Thyroid gland (tissue), 4 donors: ENCODE results near the gene UBE2G1.
A peak's percentile ranks its signal among the peaks of the same experiment; 100 is the strongest.

Experiments
- POLR2A ChIP-seq, 2 donors: fragments of 450-650 bp; IDR thresholded peaks; one replicate each; pipeline ENCODE4 v1.6.1; 2017; ENCODE audit warnings: antibody characterized with exemption in 2 of 2, mild to moderate bottlenecking in 2 of 2, moderate library complexity in 1 of 2
- TF ChIP-seq, protein P1 (sequence below), 6 experiments: fragments of 200-600 bp in 3 of 6; fragments of 450-650 bp in 3 of 6; sonication (generic) in 3 of 6; IDR thresholded peaks; one replicate each; pipeline ENCODE4 v1.5.1; 2016 to 2019; ENCODE audit warnings: antibody characterized with exemption in 6 of 6, mild to moderate bottlenecking in 2 of 6, inconsistent platforms in 1 of 6, moderate library complexity in 1 of 6

DNA sequence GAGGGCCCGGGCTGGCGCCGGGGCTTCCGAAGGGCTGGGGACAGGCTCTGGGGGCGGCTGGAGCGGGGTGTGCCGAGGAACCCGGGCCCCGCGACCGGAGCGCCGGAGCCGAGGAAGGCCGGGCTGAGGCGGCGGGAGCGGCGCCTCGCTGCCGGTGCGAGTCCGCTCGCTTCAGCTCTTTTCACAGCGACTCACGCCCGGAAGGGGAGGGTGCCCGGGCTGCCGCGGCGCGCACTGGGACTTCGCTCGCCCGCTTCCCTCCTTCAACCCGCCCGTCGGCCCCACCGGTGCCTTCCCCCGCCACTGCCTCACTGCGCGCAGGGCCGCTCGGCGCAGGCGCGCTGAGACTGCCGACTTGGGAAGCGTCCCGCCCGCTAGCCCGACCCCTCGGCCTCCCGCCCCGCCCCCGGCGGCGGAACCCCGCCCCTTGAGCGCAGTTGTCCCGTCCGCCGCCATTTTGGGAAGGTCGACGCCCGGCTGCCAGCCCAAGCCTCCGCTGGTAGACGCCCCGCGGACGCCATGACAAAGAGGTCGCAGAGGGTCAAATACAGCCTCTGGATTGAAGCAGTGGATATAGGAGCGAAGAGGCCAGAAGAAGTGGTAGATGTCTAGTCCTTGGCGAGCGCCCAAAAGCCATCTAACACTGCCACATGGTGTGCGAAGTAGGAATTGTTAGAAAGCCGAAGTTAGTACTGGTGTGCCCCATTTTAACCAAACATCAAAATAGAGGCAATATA lies at the start of gene UBE2G1:
- TF ChIP-seq, protein P1, sequence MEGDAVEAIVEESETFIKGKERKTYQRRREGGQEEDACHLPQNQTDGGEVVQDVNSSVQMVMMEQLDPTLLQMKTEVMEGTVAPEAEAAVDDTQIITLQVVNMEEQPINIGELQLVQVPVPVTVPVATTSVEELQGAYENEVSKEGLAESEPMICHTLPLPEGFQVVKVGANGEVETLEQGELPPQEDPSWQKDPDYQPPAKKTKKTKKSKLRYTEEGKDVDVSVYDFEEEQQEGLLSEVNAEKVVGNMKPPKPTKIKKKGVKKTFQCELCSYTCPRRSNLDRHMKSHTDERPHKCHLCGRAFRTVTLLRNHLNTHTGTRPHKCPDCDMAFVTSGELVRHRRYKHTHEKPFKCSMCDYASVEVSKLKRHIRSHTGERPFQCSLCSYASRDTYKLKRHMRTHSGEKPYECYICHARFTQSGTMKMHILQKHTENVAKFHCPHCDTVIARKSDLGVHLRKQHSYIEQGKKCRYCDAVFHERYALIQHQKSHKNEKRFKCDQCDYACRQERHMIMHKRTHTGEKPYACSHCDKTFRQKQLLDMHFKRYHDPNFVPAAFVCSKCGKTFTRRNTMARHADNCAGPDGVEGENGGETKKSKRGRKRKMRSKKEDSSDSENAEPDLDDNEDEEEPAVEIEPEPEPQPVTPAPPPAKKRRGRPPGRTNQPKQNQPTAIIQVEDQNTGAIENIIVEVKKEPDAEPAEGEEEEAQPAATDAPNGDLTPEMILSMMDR (IDR thresholded peaks at IDR 0.05) = peak in 1 of 6 experiments; percentile 26
- TF ChIP-seq POLR2A (IDR thresholded peaks at IDR 0.05) = peak; percentile 60 to 94
